GM23338 (cell line): ENCODE results near the gene DUOX1. TPM values are rescaled to one million over a fixed set of nuclear protein-coding genes. Genes with fewer than 3 reads are reported as not detected.

Source experiments
- ATAC-seq: fragments of 200-7000 bp; cut with Tn5 transposase; 3 replicates; pipeline ENCODE4 v1.9.1; 2020
- DNase-seq: peaks from one replicate; pipeline ENCODE4 v3.0.0-alpha.2; 2015; ENCODE audit warnings: low spot score
- H2AFZ ChIP-seq: fragments of 200-600 bp; sonication (generic); 2 replicates; pipeline ENCODE4 v1.8.0; 2016; ENCODE audit warnings: antibody characterized with exemption, mild to moderate bottlenecking, moderate library complexity
- H3F3A ChIP-seq: fragments of 200-600 bp; sonication (generic); replicated peaks from 2 replicates; pipeline ENCODE4 v1.8.0; 2017; ENCODE audit warnings: antibody characterized with exemption, mixed run types, low read depth
- H3K27ac ChIP-seq: fragments of 200-600 bp; sonication (generic); 2 replicates; pipeline ENCODE4 v1.6.1; 2016; ENCODE audit warnings: low read depth
- H3K27me3 ChIP-seq: fragments of 200-600 bp; sonication (generic); 2 replicates; pipeline ENCODE4 v1.8.0; 2016; ENCODE audit warnings: mild to moderate bottlenecking, mixed run types, moderate library complexity; ENCODE audit not compliant: insufficient read depth
- H3K36me3 ChIP-seq: fragments of 200-600 bp; sonication (generic); 2 replicates; pipeline ENCODE4 v1.8.0; 2016; ENCODE audit warnings: mild to moderate bottlenecking; ENCODE audit not compliant: insufficient read depth
- H3K4me1 ChIP-seq: fragments of 200-600 bp; sonication (generic); 2 replicates; pipeline ENCODE4 v1.8.0; 2016; ENCODE audit warnings: mild to moderate bottlenecking, moderate library complexity; ENCODE audit not compliant: insufficient read depth
- H3K4me2 ChIP-seq: fragments of 200-600 bp; sonication (generic); 2 replicates; pipeline ENCODE4 v1.7.1; 2017; ENCODE audit warnings: mixed run types
- H3K4me3 ChIP-seq: fragments of 200-600 bp; sonication (generic); 2 replicates; pipeline ENCODE4 v1.6.1; 2016; ENCODE audit warnings: mixed run types
- H3K79me2 ChIP-seq: fragments of 200-600 bp; sonication (generic); replicated peaks from 2 replicates; pipeline ENCODE4 v1.8.0; 2017; ENCODE audit warnings: mild to moderate bottlenecking; ENCODE audit not compliant: insufficient read depth
- H3K9me2 ChIP-seq: fragments of 200-600 bp; sonication (generic); 2 replicates; pipeline ENCODE4 v1.8.0; 2017; ENCODE audit not compliant: insufficient read depth
- H4K20me1 ChIP-seq: fragments of 200-600 bp; sonication (generic); replicated peaks from 2 replicates; pipeline ENCODE4 v1.8.0; 2017; ENCODE audit warnings: mild to moderate bottlenecking; ENCODE audit not compliant: insufficient read depth
- H3K27ac Mint-ChIP-seq: 2 replicates; pipeline ENCODE4 v1.8.0; 2020; ENCODE audit warnings: inconsistent platforms, mild to moderate bottlenecking, moderate library complexity, mixed read lengths
- H3K27me3 Mint-ChIP-seq: 3 replicates; pipeline ENCODE4 v1.8.0; 2022; ENCODE audit warnings: low read depth, mild to moderate bottlenecking, moderate library complexity, mixed read lengths, inconsistent platforms; ENCODE audit not compliant: insufficient read depth, poor library complexity
- H3K36me3 Mint-ChIP-seq: 3 replicates; pipeline ENCODE4 v1.8.0; 2021; ENCODE audit warnings: low read depth, mild to moderate bottlenecking, inconsistent platforms, moderate library complexity, mixed read lengths
- H3K4me1 Mint-ChIP-seq: 3 replicates; pipeline ENCODE4 v1.8.0; 2020; ENCODE audit warnings: mild to moderate bottlenecking, inconsistent platforms, mixed read lengths
- H3K4me3 Mint-ChIP-seq: 3 replicates; pipeline ENCODE4 v1.8.0; 2021; ENCODE audit warnings: moderate library complexity, mild to moderate bottlenecking, inconsistent platforms, mixed read lengths
- H3K9me3 Mint-ChIP-seq: 3 replicates; pipeline ENCODE4 v1.8.0; 2020; ENCODE audit warnings: moderate library complexity, mild to moderate bottlenecking, inconsistent platforms, mixed read lengths
- CREB1 ChIP-seq: fragments of 250-450 bp; sonication (Bioruptor Pico); IDR thresholded peaks from 2 replicates; pipeline ENCODE4 v1.5.0; 2020; ENCODE audit warnings: low read depth, mild to moderate bottlenecking, moderate library complexity
- CTCF ChIP-seq, 2 experiments: fragments of 200-600 bp in 1 of 2; sonication (generic) in 1 of 2; conservative IDR thresholded peaks; 2 replicates each; pipeline versions ENCODE4 v1.5.1 to v1.6.1; 2016 to 2017; ENCODE audit warnings: antibody characterized with exemption in 2 of 2, low read depth in 2 of 2, mild to moderate bottlenecking in 2 of 2, moderate library complexity in 1 of 2
- EZH2 ChIP-seq: fragments of 200-600 bp; sonication (generic); IDR thresholded peaks from one replicate; pipeline ENCODE4 v1.8.0; 2017; ENCODE audit warnings: antibody characterized with exemption, mild to moderate bottlenecking, low read depth; ENCODE audit not compliant: unreplicated experiment
- EZH2phosphoT487 ChIP-seq: fragments of 200-600 bp; sonication (generic); IDR thresholded peaks from one replicate; pipeline ENCODE4 v1.8.1; 2018; ENCODE audit warnings: antibody characterized with exemption; ENCODE audit not compliant: unreplicated experiment
- JUNB ChIP-seq: IDR thresholded peaks from one replicate; pipeline ENCODE4 v1.6.1; 2016; ENCODE audit warnings: antibody characterized with exemption; ENCODE audit not compliant: unreplicated experiment
- NANOG ChIP-seq: IDR thresholded peaks from 2 replicates; pipeline ENCODE4 v1.6.1; 2016; ENCODE audit warnings: antibody characterized with exemption, borderline replicate concordance
- POLR2AphosphoS5 ChIP-seq: IDR thresholded peaks from 2 replicates; pipeline ENCODE4 v1.6.1; 2016; ENCODE audit warnings: antibody characterized with exemption, low read depth
- STAT1 ChIP-seq: IDR thresholded peaks from one replicate; pipeline ENCODE4 v1.6.1; 2016; ENCODE audit warnings: antibody characterized with exemption; ENCODE audit not compliant: unreplicated experiment
- ZNF114 ChIP-seq: fragments of 250-450 bp; sonication (Bioruptor Pico); IDR thresholded peaks from 2 replicates; pipeline ENCODE4 v1.5.0; 2020; ENCODE audit warnings: mild to moderate bottlenecking, moderate library complexity
- ZNF331 ChIP-seq: fragments of 250-450 bp; sonication (Bioruptor Pico); IDR thresholded peaks from 2 replicates; pipeline ENCODE4 v1.5.0; 2020; ENCODE audit warnings: low read depth, mild to moderate bottlenecking, moderate library complexity
- polyA plus RNA-seq: library from polyadenylated mRNA; unstranded; fragments of >200 nt; fragmentation: Nextera tagmentation; extraction: Ambion mirVana; gene quantifications from 2 replicates; pipeline ENCODE4 v1.2.1, GENCODE V29; 2016
- total RNA-seq: library from RNA; depleted of rRNA; stranded (reverse); fragments of >200 nt; shearing (Covaris generic); gene quantifications from 2 replicates; pipeline ENCODE4 v1.2.3, GENCODE V29; 2014
- TF ChIP-seq, protein P1 (sequence below): fragments of 250-450 bp; sonication (Bioruptor Pico); IDR thresholded peaks from 2 replicates; pipeline ENCODE4 v1.5.0; 2020; ENCODE audit warnings: mild to moderate bottlenecking, moderate library complexity
- TF ChIP-seq, protein P2 (sequence below): IDR thresholded peaks from one replicate; pipeline ENCODE4 v1.6.1; 2018; ENCODE audit warnings: antibody characterized with exemption; ENCODE audit not compliant: unreplicated experiment

The DUOX1 gene
- total and polyA plus RNA-seq, 2 experiments from 2014 or later, result 0.69 to 0.73 TPM

- ATAC-seq, result no peak
- H3K36me3 Mint-ChIP-seq, result no peaks in the 10 kb centered on the region
These were observed 7.1 kb upstream of the DUOX1 start for GRCh38 chr15:45122719-45123118.

More at GRCh38 chr15:45122719-45123118, 7.1 kb upstream of the DUOX1 start:
- no peak for DNase-seq
- H3K4me3 Mint-ChIP-seq, result no peak overlapping the region
- H3K27ac Mint-ChIP-seq, result no peak overlapping the region
- no peaks in the 10 kb centered on the region; the same call in 1 of the 2 replicates for H4K20me1 ChIP-seq
- H3K36me3 ChIP-seq, result no peaks in the 10 kb centered on the region
- H3F3A ChIP-seq, result no peaks in the 10 kb centered on the region
- no peaks in the 10 kb centered on the region for H3K4me1 Mint-ChIP-seq
- H3K9me3 Mint-ChIP-seq, result peaks cover 2% of the 10 kb centered on the region; the same call in 2 of the 3 replicates
- peaks cover 92% of the 10 kb centered on the region for H3K27me3 ChIP-seq
- no peak overlapping the region for H3K4me3 ChIP-seq
- H2AFZ ChIP-seq, result no peak overlapping the region
- peaks cover 33% of the 10 kb centered on the region for H3K27me3 Mint-ChIP-seq
- H3K4me1 ChIP-seq, result peaks cover under 1% of the 10 kb centered on the region; the same call in 1 of the 2 replicates
- TF ChIP-seq POLR2AphosphoS5 (no peak), STAT1 (no peak), ZNF114 (CRISPR knock-in tag) (no peak), ZNF331 (CRISPR knock-in tag) (no peak), CTCF (conservative IDR thresholded peaks at IDR 0.05; ENCODE audit: low read depth in 2 of 2) (no peak), JUNB (no peak), NANOG (no peak), EZH2phosphoT487 (no peak), CREB1 (no peak), EZH2 (no peak)
- TF ChIP-seq, protein P1, sequence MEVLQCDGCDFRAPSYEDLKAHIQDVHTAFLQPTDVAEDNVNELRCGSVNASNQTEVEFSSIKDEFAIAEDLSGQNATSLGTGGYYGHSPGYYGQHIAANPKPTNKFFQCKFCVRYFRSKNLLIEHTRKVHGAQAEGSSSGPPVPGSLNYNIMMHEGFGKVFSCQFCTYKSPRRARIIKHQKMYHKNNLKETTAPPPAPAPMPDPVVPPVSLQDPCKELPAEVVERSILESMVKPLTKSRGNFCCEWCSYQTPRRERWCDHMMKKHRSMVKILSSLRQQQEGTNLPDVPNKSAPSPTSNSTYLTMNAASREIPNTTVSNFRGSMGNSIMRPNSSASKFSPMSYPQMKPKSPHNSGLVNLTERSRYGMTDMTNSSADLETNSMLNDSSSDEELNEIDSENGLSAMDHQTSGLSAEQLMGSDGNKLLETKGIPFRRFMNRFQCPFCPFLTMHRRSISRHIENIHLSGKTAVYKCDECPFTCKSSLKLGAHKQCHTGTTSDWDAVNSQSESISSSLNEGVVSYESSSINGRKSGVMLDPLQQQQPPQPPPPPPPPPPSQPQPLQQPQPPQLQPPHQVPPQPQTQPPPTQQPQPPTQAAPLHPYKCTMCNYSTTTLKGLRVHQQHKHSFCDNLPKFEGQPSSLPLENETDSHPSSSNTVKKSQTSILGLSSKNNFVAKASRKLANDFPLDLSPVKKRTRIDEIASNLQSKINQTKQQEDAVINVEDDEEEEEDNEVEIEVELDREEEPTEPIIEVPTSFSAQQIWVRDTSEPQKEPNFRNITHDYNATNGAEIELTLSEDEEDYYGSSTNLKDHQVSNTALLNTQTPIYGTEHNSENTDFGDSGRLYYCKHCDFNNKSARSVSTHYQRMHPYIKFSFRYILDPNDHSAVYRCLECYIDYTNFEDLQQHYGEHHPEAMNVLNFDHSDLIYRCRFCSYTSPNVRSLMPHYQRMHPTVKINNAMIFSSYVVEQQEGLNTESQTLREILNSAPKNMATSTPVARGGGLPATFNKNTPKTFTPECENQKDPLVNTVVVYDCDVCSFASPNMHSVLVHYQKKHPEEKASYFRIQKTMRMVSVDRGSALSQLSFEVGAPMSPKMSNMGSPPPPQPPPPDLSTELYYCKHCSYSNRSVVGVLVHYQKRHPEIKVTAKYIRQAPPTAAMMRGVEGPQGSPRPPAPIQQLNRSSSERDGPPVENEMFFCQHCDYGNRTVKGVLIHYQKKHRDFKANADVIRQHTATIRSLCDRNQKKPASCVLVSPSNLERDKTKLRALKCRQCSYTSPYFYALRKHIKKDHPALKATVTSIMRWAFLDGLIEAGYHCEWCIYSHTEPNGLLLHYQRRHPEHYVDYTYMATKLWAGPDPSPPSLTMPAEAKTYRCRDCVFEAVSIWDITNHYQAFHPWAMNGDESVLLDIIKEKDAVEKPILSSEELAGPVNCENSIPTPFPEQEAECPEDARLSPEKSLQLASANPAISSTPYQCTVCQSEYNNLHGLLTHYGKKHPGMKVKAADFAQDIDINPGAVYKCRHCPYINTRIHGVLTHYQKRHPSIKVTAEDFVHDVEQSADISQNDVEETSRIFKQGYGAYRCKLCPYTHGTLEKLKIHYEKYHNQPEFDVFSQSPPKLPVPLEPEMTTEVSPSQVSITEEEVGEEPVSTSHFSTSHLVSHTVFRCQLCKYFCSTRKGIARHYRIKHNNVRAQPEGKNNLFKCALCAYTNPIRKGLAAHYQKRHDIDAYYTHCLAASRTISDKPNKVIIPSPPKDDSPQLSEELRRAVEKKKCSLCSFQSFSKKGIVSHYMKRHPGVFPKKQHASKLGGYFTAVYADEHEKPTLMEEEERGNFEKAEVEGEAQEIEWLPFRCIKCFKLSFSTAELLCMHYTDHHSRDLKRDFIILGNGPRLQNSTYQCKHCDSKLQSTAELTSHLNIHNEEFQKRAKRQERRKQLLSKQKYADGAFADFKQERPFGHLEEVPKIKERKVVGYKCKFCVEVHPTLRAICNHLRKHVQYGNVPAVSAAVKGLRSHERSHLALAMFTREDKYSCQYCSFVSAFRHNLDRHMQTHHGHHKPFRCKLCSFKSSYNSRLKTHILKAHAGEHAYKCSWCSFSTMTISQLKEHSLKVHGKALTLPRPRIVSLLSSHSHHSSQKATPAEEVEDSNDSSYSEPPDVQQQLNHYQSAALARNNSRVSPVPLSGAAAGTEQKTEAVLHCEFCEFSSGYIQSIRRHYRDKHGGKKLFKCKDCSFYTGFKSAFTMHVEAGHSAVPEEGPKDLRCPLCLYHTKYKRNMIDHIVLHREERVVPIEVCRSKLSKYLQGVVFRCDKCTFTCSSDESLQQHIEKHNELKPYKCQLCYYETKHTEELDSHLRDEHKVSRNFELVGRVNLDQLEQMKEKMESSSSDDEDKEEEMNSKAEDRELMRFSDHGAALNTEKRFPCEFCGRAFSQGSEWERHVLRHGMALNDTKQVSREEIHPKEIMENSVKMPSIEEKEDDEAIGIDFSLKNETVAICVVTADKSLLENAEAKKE, result no peak
- TF ChIP-seq, protein P2, sequence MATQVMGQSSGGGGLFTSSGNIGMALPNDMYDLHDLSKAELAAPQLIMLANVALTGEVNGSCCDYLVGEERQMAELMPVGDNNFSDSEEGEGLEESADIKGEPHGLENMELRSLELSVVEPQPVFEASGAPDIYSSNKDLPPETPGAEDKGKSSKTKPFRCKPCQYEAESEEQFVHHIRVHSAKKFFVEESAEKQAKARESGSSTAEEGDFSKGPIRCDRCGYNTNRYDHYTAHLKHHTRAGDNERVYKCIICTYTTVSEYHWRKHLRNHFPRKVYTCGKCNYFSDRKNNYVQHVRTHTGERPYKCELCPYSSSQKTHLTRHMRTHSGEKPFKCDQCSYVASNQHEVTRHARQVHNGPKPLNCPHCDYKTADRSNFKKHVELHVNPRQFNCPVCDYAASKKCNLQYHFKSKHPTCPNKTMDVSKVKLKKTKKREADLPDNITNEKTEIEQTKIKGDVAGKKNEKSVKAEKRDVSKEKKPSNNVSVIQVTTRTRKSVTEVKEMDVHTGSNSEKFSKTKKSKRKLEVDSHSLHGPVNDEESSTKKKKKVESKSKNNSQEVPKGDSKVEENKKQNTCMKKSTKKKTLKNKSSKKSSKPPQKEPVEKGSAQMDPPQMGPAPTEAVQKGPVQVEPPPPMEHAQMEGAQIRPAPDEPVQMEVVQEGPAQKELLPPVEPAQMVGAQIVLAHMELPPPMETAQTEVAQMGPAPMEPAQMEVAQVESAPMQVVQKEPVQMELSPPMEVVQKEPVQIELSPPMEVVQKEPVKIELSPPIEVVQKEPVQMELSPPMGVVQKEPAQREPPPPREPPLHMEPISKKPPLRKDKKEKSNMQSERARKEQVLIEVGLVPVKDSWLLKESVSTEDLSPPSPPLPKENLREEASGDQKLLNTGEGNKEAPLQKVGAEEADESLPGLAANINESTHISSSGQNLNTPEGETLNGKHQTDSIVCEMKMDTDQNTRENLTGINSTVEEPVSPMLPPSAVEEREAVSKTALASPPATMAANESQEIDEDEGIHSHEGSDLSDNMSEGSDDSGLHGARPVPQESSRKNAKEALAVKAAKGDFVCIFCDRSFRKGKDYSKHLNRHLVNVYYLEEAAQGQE, result no peak
- H3K27ac ChIP-seq, result no peak overlapping the region
- H3K79me2 ChIP-seq, result no peaks in the 10 kb centered on the region
- H3K9me2 ChIP-seq, result no peaks in the 10 kb centered on the region
- no peak overlapping the region for H3K4me2 ChIP-seq
